ENCODE measurements around the gene C5.
"Not testable (repeated sequence)": the region's sequence is repeated elsewhere in the genome, so short reads cannot be mapped to it uniquely, and the experiment has no call there.

C5 gene

DNA sequence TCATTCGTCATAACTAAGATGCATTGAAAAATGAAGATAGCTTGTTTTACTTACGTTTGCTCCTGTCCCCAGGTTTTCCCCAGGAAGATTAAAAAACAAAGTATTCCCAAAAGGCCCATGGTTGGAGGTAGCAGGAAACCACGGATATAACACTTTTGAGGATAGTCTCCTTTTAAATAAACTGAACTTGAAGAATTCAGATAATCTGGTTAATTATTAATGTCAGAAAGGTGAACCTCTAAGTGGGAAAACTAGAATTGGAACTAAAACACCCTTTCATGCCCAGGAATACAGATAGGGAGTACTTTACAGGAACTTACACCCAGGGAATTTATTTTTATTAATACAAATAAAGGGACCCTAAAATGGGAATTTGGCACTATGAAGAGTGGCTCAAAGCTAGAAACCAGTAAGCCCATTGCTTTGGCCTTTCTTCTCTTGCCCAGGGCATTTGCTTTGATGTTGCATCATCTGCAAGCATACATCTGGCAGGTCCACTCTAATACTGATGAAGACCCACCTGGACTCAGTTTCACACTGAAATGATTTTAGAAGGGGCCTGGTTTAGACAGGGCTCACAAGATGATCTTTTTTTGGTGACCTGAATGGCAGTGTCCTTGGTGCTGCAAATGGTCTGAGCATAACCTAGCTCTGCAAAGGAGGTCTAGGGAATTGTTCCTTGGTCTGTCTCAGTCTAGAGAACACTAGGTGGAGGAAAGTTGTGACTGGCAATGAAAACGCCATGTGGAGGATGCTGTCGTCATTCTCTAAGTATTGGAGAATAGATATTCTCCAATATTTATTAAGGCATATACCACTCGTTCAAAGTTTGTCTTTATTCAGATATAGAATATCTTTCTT is at the start of gene C5:
Gene C5 (minus strand): TSS at position 148 of the 861 bp plus-strand sequence. CDS start 29 bp downstream, at position 119.
- DNase-seq (ENCODE audit: low read depth) = no peak

DNA sequence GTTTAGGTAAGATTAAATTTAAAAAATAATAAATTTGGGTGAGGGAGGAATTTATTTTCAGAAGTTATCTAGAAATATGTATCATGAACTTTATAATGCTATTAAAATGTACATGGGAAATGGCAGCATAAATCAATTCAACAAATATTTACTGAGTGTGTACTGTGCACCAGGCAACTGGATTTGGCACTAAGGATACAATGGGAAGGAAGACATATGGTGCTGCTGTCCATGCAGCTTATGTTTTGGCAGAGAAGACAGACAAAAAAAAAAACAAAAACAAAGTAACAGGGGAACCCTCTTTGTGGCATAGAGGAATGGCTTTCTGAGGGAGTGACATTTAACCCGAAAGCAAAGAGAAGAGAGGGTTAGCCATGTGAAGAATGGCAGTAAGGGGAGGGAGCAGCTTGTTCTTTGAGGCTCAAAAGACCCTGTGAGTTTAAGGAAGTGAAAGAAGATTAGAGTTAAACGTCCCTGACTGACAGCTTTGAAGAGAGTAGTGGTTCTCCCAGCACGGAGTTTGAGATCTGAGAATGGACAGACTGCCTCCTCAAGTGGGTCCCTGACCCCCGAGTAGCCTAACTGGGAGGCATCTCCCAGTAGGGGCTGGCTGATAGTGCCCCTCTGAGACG is 48.6 kb upstream of the C5 start:
- no peak for DNase-seq (ENCODE audit: low read depth)

DNA sequence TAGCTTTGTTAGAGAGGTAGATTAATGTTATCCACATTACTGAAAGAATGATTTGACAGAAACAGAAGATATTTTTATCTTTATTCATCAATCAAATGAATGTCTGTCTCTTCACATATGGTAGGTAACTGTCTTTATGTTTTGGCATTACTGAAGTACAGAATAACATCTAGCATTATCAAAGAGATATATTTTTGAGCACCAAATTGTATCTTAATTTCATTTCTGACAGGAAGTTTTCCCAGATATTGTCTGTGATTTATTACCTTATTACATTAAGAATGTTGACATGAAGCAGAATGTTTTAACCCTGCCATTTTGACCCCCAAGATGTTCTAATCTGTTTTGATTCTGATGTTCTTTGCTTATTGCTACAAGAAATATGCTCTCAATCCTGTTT is 45.0 kb upstream of the C5 start:
- DNase-seq (ENCODE audit: low read depth) = no peak

DNA sequence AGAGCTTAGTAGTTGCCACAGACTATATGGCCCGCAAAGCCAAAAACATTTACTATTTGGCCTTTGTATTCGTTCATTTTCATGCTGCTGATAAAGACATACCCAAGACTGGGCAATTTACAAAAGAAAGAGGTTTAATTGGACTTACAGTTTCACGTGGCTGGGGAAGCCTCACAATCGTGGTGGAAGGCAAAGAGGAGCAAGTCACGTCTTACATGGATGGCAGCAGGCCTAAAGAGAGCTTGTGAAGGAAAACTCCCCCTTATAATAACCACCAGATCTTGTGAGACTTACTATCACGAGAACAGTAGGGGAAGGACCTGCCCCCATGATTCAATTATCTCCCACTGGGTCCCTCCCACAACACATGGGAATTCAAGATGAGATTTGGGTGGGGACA is 40.7 kb upstream of the C5 start:
- not testable (repeated sequence) for DNase-seq (ENCODE audit: low read depth)

DNA sequence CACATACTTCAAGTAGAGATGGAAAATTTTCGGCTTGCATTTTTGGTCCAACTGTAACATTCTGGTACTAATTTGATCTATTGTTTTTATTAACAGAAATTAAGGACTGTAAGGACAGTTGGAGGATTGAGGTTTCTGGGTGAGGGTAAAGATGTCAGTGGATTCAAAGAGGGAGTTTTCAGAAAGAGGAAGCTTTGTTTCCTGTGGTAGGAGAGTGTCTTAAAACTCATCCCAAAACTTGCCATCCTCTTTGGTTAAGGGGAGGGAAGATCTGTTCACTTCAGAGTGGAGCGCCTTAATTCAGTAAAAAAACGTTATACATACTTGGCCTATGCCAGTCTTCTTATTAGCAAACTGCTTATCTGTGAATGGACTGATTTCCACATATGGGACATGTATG is 38.5 kb upstream of the C5 start:
- no peak for DNase-seq (ENCODE audit: low read depth)

DNA sequence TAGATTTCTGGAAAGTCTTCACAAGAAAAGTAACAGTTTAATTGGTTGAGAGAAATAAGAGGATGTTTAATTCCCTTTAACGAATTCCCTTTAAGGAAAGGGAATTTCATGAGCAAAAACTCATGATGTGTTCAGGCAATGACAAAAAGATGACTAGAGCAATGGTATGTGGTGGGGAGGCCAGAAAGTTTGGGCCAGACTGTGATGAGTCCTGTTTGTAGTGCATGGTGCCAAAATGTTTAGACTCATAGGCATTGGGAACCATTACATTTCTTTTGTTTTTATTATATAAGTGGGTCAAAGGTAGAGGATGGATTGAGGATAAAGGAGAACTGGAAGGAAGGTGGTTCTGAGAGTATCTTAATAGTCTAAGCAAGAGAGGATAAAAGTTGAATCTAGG is 35.6 kb upstream of the C5 start:
- DNase-seq (ENCODE audit: low read depth) = no peak

DNA sequence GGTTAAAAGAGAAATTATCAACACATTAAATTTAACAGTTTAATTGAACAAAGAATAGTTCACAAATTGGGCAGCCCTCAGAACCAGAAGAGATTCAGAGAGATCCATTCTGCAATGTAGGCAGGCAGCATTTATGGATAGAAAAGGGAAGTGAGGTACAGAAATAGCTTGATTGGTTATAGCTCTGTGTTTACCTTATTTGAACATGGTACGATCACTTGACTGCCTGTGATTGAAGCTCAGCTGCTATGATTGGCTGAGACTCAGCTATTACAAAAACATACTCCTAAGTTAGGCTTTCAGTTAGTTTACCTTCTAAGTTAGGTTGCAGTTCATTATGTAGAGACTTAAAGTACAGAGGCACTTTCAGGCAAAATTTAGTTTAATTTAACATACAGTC is 32.0 kb upstream of the C5 start:
- DNase-seq (ENCODE audit: low read depth) = no peak

DNA sequence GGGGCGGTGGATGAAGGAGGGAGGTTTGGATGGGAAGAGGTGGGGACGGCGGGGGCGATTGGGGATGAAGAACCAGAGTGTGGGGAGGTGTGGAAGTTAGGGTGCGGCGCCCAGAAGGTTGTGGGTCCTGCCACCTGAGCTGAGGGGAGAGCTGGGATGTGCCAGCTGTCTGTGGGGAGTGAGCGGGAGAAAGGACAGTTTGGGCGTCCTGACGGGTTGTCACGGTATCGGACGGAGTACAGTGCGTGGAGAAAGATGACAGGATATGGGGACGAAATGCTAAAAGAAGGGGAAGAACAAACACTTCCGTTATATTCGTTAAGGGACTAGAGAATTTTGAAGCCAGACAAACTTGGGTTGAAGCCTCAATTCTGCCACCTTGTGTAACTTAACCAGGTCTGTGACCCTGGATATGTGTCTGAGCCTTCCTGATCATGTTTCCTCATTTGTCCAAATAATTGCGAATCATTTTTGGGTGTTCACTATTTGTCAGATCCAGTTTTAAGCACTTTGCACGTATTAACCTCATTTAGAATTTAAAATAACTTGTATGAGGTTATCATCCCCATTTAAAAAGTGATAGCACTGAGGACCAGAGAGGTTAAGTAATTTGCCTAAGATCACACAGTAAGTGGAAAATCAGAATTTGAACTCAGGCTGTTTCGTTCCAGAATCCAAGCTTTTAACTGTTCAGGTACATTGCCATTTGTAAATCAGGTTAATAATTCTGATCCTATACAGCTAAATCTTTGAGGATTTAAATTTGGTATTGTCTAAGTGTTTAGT is 25.4 kb upstream of the C5 start:
- DNase-seq (ENCODE audit: low read depth) = no peak

DNA sequence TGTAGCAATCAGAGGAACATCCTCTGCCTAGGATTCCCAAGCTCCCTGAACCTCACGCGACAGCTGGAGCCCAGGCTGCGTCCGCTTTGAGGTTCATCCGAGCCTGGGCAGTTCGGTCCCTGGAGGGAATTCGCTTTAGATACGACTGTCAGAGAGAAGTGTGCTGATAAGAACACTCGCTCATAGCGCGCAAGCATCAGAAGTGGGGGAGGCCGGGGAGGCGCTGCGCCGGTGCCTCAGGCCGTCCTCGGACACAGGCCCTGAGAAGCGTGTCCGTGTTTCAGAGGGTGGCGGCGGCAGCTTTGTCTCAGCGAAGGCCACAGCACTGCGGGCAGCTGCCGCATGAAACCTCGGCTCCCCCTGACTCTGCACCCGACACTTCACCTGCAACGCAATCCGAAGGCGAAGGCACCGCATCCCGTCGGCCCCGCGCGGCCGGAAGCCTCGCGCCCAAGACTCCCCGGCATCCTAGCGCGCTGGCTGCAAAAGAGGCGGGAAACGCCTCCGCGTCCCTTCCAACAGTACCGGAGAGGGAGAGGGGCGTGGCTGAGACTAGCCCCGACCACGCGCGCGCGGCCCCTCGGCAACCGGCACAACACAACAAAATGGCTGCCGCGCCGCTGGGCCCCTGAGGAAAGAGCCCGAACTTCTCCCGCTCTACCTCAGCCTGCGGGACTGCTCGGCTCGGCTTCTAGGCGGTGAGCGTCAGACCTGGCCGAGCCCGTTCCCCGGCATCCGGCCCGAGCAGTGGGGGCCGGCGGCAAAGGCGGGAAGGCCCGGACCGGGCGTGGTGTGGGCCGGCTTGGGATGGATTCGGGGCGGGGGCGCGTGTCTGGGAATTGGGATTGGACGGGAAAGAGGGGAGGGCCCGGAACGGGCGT is 24.5 kb upstream of the C5 start, which contains the start of gene CNTRL:
Gene CNTRL (plus strand): TSS at position 586 of the 881 bp plus-strand sequence. CDS start 13,372 bp downstream, outside the sequence.
- peak; percentile 78 for DNase-seq (ENCODE audit: low read depth)

DNA sequence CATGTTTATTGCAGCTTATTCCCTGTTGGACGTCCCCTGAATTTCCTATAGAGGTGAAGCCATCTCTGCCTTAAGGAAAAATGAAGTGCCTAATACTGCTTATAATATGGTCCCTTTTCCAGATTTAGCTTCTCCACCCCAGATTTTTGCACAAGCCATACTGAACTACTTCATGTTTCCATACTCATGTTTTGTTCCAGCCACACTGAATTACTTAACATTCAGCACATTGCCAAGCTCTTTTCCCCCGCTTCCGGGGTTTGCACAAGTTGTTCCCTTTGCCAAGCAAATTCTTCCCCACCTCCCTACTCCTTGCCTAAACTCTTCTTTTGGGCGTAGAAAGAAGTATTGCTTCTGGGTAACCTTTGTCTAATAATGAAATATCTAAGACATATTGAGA is 23.0 kb upstream of the C5 start:
- no peak for DNase-seq (ENCODE audit: low read depth)

DNA sequence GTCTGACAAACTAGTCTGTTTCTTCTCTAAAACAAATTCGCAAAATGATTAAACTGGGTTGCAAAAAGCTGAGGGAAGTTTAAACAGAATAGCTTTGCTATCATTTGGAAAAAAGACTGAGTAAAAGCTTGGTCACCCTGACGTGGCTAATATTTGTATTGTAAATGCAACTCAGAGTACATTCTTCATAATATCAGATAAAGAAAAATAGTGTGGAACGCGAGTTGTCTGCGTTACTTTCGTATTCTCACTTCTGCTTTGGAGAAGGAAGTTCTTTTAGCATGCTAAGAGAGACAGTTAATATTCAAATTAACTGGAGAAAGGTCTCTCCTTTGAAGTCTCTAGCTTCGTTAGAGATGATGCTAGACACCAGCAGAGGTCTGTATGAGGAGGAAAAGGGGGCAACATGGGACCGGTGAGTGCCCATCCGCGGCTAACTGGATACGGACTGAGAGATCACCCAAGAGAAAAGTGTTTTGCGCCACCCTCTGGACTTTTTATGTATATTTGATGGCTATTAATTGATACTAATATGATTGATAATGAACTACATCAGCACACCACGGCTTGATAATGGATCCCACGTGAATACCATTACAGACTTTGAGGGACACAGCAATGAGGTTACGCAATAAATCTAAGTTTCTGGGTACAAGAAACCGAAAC is 21.8 kb upstream of the C5 start:
- no peak for DNase-seq (ENCODE audit: low read depth)

DNA sequence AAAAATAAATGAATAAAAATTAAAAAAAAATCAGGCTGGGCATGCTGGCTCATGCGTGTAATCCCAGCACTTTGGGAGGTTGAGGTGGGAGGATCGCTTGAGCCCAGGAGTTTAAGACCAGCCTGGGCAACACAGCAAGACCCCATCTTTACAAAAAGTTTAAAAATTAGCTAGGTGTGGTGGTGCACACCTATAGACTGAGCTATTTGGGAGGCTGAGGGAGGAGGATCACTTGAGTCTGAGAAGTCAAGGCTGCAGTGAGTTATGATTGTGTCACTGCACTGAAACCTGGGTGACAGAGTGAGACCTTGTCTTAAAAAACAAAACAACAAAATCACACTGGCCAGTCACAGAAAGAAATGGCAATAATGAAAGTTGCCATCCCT is 21.3 kb upstream of the C5 start:
- DNase-seq (ENCODE audit: low read depth) = no peak

DNA sequence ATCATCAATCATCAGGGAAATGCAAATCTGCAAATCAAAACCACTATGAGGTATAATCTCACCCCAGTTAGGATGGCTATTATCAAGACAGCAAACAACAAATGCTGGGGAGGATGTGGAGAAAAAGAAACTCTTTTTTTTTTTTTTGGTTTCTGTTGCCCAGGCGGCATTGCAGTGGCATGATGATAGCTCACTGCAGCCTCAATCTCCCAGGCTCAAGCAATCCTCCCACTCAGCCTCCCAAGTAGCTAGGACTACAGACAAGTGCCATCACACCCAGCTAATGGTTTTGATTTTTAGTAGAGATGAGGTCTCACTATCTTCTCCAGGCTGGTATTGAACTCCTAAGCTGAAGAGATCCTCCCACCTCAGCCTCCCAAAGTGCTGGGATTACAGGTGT is 19.3 kb upstream of the C5 start:
- no peak for DNase-seq (ENCODE audit: low read depth)

DNA sequence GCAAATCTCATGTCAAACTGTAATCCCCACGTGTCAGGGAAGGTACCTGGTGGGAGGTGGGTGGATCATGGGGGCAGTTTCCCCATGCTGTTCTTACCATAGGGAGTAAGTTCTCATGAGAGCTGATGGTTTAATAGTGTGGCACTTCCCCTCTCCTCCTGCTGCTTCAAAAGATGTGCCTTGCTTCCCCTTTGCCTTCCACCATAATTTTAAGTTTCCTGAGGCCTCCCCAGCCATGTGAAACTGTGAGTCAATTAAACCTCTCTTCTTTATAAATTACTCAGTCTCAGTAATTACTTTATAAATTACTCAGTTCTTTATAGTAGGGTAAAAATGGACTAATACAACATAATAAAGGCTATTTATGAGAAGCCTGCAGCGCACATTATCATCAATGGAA is 17.6 kb upstream of the C5 start:
- no peak for DNase-seq (ENCODE audit: low read depth)

DNA sequence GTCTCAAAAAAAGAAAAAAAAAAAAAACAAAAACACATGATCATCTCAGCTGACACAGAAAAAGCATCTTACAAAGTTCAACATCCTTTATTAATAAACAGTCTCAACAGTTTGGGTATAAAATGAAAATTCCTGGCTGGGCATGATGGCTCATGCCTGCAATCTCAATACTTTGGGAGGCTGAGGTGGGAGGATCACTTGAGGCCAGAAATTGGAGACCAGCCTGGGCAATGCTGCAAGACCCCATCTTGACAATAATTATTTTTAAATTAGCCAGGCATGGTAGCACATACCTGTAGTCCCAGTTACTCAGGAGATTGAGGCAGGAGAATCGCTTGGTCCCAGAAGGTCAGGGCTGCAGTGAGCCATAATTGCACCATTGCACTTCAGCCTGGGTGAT is 16.8 kb upstream of the C5 start:
- DNase-seq (ENCODE audit: low read depth) = no peak

DNA sequence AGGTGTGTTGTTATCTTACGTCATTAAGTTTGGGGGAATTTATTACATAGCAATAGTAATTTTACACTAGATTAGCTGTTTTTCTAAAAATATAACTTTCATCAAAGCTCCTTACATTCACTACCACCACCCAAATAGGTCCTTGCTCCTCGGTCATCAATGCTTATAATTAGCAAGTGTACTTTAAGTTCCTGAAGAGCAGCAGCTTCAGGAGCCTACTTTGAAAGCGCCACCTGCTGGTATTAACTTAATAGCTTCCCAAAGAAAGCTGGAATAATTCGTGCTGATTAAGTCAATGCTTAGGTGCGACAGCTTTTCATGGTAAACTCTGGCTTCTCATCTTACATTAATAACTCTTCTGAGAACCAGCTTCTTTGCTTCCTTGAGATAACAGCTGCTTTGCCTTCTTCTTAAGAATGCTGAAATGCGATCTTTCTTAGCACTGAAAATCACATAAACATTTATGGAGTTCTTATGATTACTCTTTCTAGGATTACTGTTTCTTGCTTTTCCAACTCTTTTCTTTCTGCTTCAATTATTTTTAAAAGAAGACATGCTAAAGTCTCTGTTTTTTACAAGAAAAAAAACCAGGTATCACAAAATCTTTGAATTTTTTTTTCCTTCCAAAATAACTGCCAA is 10.0 kb upstream of the C5 start:
- no peak for DNase-seq (ENCODE audit: low read depth)

DNA sequence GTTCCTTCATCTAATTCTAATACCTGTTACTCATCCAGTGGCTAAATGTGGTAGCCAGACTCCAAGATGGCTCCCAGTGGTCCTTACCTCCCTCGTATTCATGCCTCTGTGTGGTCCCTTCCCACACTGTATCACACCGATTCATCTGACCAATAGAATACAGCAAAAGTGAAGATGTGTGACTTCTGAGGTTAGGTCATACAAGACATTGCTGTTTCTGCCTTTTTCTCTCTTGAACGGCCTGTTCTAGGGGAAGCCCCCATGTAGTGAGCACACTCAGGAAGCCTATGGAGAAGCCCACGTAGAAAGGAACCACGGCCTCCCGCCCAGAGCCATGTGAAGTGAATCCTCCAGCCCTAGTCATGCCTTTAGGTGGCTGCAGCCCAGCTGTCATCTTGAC is 9.4 kb upstream of the C5 start:
- no peak for DNase-seq (ENCODE audit: low read depth)

DNA sequence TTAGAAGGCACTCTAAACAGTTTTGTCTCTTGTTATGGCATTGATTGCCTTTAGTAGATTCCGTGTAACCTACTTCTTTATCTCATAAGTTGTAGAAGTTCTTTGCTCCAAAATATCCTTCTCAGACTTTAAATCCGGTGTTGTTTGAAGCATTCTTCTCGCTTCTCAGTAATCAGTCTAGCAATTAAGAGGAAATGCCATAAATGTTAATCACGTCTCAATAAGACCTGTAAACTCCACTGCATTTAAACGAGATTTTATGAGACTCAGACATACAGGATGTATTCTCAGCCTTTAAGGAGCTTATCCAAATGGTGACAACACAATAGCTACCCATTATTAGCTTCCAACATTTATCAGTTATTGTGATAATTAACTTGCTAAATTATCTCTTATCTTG is 7.7 kb upstream of the C5 start:
- no peak for DNase-seq (ENCODE audit: low read depth)

DNA sequence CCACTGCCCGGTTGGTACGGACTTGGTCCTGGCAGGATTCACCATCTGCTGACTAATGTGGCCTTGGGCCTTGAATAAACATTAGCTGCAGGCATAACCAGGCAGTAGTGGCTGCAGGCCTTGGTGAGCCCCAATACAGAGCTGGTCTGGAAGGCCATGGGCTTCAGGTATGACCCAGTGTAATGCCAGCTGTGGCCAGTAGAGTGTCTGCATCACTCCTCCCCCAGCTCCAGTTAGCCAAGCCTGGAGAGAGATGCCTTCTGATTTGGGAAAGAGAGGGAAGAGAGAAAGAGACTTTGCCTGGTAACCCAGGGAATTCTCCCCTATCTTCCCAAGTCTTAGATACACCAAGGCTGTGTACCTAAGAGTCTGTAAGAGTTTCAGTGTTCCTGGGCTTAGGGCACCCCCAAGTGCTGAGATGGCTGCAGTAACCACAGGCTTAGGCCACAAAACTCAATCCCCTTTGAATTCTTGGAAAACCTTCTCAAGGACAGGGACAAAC is 5.6 kb upstream of the C5 start:
- DNase-seq (ENCODE audit: low read depth) = no peak

DNA sequence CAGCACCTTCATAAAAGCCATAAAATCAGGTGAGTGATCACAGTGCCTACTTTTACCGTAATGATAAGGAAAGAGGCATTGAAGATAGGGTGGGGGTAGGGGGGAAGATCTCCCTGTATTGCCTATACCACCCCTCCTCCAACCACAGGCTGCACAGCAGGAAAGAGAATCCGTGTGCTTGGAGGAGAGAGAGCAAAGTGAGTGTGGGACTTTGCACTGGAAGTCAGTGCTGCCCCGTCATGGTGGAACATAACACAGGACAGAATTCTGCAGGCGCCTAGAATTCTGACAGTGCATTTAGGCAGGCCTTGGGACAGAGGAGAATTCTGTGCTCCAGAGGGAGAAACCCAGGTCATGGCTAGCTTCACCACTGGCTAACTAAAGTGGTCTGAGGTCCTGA is 3.5 kb upstream of the C5 start:
- DNase-seq (ENCODE audit: low read depth) = no peak

DNA sequence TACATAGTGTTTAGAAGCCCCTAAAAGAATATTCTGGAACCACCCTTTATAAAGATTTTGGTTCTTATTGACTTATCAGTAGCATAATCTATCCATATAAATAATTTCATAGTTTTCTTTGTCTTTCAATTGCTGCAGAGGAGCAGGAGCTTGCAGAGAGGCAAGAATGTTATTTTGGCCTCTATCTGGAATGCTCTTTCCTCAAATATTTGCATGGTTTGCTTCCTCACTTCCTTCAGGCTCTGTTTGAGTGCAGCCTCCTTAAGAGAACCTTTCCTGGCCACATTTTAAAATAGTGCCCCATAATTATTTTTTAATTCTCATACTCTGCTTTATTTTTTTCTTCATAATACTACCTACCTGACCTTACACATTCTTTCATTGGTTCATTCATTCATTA is 1.5 kb downstream of the C5 start:
- no peak for DNase-seq (ENCODE audit: low read depth)

All from stimulated activated CD8-positive, alpha-beta memory T cell treated with anti-CD3 and anti-CD28 coated beads, Interleukin-15, amount 100 ng/mL, for 24 hours (primary cell).